Neutrophil (primary cell): ENCODE measurements around the gene GABRR2.

Source experiments
- H3K27ac ChIP-seq: fragments of 200-600 bp; sonication (generic); 2 replicates; pipeline ENCODE4 v1.5.1; 2016; ENCODE audit warnings: mild to moderate bottlenecking, moderate library complexity
- H3K27me3 ChIP-seq: fragments of 200-600 bp; sonication (generic); 2 replicates; pipeline ENCODE4 v1.6.0; 2016; ENCODE audit warnings: mild to moderate bottlenecking
- H3K36me3 ChIP-seq: fragments of 200-600 bp; sonication (generic); 2 replicates; pipeline ENCODE4 v1.5.1; 2017
- H3K4me1 ChIP-seq, 2 experiments: fragments of 200-600 bp in 1 of 2; sonication (generic) in 1 of 2; 1 replicate in 1 of 2; 2 replicates in 1 of 2; pipeline versions ENCODE4 v1.5.1 to v1.6.1; 2013 to 2016; ENCODE audit warnings: low read depth in 1 of 2, low read length in 1 of 2, mild to moderate bottlenecking in 1 of 2, moderate library complexity in 1 of 2; ENCODE audit not compliant: control insufficient read depth in 1 of 2, insufficient read depth in 1 of 2
- H3K4me3 ChIP-seq, 2 experiments: fragments of 200-600 bp in 1 of 2; sonication (generic) in 1 of 2; 1 replicate in 1 of 2; 2 replicates in 1 of 2; pipeline ENCODE4 v1.5.1; 2013 to 2016; ENCODE audit warnings: low read depth in 1 of 2, low read length in 1 of 2, mild to moderate bottlenecking in 1 of 2, moderate library complexity in 1 of 2
- H3K9me3 ChIP-seq: fragments of 200-600 bp; sonication (generic); 2 replicates; pipeline ENCODE4 v1.5.1; 2016
- TF ChIP-seq, protein P1 (sequence below): fragments of 200-600 bp; sonication (generic); IDR thresholded peaks from 2 replicates; pipeline ENCODE4 v1.5.1; 2016; ENCODE audit warnings: antibody characterized with exemption

The GABRR2 gene

DNA sequence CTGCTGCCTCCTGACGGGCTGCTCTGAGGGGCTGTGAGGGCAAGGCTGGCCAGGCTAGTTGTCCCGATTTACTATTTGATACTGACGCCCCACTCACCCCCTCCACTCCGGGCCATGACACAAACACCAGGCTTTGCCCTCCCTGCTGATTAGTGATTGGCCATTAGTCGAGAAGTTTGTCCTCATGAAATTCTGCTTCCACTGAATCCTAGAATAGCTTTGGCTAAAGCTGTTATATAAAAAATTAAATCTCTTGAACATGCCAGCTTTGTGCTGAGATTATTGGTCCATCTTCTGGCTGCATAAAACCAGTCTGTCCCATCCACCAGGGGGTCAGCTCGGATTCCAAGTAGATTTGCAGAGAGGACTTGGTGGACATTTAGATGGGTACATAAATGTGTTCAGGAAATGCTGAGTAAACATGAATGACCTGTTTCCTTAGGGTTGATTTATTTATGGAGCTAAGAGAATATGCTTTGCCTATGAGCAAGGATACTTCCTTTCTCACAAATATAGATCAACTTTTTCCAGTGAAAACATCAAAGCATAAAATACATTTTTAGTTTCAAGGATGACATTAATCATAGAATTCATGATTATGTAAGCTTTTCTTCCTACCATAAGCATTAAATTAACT lies at the start of gene GABRR2:
Gene GABRR2 (minus strand): TSS at position 51 of the 637 bp plus-strand sequence. CDS start 134 bp downstream, outside the sequence.
- Histone ChIP-seq H3K9me3 (no peaks in the 10 kb centered on the region), H3K4me3 (no peak within 1 kb of the TSS), H3K27me3 (no peaks in the 10 kb centered on the region), H3K4me1 (peaks cover 19 to 21% of the 10 kb centered on the region in 2 experiments), H3K36me3 (no peaks in the 10 kb centered on the region), H3K27ac (no peak within 1 kb of the TSS)
- TF ChIP-seq, protein P1, sequence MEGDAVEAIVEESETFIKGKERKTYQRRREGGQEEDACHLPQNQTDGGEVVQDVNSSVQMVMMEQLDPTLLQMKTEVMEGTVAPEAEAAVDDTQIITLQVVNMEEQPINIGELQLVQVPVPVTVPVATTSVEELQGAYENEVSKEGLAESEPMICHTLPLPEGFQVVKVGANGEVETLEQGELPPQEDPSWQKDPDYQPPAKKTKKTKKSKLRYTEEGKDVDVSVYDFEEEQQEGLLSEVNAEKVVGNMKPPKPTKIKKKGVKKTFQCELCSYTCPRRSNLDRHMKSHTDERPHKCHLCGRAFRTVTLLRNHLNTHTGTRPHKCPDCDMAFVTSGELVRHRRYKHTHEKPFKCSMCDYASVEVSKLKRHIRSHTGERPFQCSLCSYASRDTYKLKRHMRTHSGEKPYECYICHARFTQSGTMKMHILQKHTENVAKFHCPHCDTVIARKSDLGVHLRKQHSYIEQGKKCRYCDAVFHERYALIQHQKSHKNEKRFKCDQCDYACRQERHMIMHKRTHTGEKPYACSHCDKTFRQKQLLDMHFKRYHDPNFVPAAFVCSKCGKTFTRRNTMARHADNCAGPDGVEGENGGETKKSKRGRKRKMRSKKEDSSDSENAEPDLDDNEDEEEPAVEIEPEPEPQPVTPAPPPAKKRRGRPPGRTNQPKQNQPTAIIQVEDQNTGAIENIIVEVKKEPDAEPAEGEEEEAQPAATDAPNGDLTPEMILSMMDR: no peak

DNA sequence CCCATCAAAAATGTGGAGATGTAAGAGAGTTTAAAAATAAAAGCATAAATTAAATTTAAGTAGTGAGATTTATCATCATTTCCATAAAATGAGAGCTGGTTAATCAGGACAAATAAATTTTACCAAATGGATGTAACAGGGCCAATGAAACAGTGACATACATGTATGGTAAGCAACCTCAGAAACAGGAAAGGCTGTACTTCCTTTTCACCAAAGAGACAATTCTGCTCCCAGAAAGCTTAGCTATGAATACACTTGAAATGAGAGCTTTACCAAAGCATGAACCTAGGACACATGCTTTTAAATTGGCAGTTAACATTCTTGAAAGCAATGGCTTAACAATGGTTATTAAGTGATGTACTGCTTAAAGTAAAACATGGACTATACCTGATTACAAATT lies 49.5 kb upstream of the GABRR2 start:
- TF ChIP-seq, protein P1: no peak
- Histone ChIP-seq H3K9me3 (no peaks in the 10 kb centered on the region), H3K36me3 (peaks cover 20% of the 10 kb centered on the region), H3K27me3 (no peaks in the 10 kb centered on the region), H3K27ac (peak overlapping the region; percentile 56), H3K4me3 (no peak overlapping the region), H3K4me1 (peaks cover 8 to 20% of the 10 kb centered on the region in 2 experiments)

DNA sequence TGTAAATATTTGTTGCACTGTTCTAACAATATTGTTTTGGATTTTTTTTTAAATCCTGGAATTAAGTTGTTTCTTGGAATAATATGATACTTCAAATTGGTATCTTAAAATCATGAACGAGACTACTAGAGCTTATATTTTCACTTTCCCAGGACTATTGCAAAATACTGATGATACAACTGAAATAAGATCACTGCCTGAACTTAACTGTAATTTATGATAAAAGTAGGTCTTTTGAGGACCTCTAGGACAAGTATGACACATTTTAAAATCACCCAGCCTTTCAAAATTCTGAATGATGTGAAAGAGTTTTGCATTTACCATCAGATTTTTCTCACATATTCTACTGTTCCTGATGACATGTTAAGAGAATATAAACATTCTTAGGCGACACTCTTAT lies 46.1 kb upstream of the GABRR2 start:
- H3K27me3 ChIP-seq: no peaks in the 10 kb centered on the region
- TF ChIP-seq, protein P1: no peak
- H3K4me3 ChIP-seq: no peak overlapping the region
- H3K9me3 ChIP-seq: no peaks in the 10 kb centered on the region
- peaks cover 24 to 36% of the 10 kb centered on the region in 2 experiments for H3K4me1 ChIP-seq
- H3K36me3 ChIP-seq: peaks cover 8% of the 10 kb centered on the region
- H3K27ac ChIP-seq: no peak overlapping the region

DNA sequence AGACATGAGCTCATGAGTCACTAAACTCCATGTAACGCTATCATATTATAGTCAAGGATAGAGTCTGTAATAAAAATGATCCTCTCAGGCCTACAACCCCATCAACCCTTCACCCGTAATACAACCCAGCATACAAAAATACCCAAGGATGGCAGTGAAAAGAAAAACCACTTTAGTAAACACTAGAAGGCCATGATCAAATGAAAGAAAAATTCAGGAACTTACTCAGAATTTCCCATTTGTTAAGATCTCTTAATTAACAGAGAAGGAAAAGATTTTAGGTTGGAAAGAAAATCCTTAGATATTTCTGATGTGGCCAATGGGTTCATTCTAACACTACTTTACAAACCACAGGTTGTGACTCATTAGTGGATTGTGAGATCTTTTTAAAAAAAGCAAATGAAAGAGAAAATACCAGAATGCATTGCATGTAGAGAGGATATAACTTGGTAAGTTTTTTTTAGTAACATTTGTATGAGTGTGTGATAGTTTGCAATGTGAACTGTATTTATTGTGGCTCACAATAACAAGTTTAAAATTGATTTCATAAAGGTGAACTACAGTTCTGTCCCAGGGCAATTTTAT lies 45.4 kb upstream of the GABRR2 start:
- no peaks in the 10 kb centered on the region for H3K27me3 ChIP-seq
- no peak overlapping the region for H3K27ac ChIP-seq
- TF ChIP-seq, protein P1: no peak
- no peak overlapping the region for H3K4me3 ChIP-seq
- H3K9me3 ChIP-seq: no peaks in the 10 kb centered on the region
- peaks cover 6% of the 10 kb centered on the region for H3K36me3 ChIP-seq
- peaks cover 24 to 33% of the 10 kb centered on the region in 2 experiments for H3K4me1 ChIP-seq

DNA sequence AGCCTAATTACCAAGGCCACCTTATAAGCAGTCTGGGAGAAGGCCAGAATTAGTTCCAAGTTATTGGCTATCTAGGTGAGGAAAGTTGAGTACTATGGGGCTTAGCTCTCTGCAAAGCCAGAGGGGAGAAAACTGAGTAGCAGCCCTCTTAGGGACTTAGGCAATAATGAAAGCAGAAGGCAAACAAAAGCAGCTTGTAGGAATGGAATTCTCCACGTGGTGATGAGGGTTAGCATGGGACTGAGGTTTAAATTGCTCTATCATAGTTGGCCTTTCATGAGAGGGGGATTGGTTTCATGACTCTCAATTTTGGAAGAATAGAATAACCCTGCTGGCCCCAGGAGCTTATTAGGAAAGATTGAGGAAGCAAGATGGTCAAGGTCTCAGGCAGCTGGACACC lies 44.5 kb upstream of the GABRR2 start:
- no peak overlapping the region for H3K4me3 ChIP-seq
- TF ChIP-seq, protein P1: no peak
- no peaks in the 10 kb centered on the region for H3K9me3 ChIP-seq
- H3K27ac ChIP-seq: peak overlapping the region; percentile 6
- H3K27me3 ChIP-seq: no peaks in the 10 kb centered on the region
- H3K4me1 ChIP-seq: peaks cover 18 to 24% of the 10 kb centered on the region in 2 experiments
- H3K36me3 ChIP-seq: peaks cover 6% of the 10 kb centered on the region
